B cell (primary cell): Measurements from ENCODE around the gene SLC12A1.

ENCODE experiments used
- EZH2 ChIP-seq: IDR thresholded peaks from 2 replicates; pipeline ENCODE4 v1.6.1; 2012; ENCODE audit warnings: borderline replicate concordance, low read depth, mild to moderate bottlenecking, moderate library complexity, low read length; ENCODE audit not compliant: insufficient read depth, poor library complexity, severe bottlenecking
- TF ChIP-seq, protein P1 (sequence below): fragments of 200-600 bp; IDR thresholded peaks from one replicate; pipeline ENCODE4 v1.8.0; 2022; ENCODE audit warnings: antibody characterized with exemption, mild to moderate bottlenecking

DNA sequence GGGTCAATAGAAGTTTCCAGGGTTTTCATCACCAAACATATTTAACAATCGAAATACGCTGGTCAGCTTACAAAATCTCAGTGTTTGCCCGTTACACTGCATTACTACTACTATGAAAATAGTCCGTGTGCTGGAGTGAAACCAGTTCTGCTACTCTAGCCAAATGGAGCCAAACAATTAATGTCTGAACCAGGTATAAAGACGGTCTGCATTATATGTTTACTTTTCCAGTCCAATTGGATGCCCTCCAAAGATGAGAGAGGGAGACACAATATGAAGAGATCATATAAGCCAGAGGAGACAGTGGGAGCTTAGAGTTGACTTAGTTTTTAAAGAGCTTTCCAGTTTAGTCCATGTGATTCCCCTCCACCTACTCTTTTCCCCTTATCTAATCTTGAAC, 118.8 kb downstream of the SLC12A1 start:
- TF ChIP-seq, protein P1, sequence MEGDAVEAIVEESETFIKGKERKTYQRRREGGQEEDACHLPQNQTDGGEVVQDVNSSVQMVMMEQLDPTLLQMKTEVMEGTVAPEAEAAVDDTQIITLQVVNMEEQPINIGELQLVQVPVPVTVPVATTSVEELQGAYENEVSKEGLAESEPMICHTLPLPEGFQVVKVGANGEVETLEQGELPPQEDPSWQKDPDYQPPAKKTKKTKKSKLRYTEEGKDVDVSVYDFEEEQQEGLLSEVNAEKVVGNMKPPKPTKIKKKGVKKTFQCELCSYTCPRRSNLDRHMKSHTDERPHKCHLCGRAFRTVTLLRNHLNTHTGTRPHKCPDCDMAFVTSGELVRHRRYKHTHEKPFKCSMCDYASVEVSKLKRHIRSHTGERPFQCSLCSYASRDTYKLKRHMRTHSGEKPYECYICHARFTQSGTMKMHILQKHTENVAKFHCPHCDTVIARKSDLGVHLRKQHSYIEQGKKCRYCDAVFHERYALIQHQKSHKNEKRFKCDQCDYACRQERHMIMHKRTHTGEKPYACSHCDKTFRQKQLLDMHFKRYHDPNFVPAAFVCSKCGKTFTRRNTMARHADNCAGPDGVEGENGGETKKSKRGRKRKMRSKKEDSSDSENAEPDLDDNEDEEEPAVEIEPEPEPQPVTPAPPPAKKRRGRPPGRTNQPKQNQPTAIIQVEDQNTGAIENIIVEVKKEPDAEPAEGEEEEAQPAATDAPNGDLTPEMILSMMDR = no peak
- TF ChIP-seq EZH2 = no peak
